GM23338 (cell line): Measurements from ENCODE around the gene LEMD1. TPM values are rescaled to one million over a fixed set of nuclear protein-coding genes. Genes with fewer than 3 reads are reported as not detected.

ENCODE experiments used
- ATAC-seq: fragments of 200-7000 bp; cut with Tn5 transposase; 3 replicates; pipeline ENCODE4 v1.9.1; 2020
- DNase-seq: peaks from one replicate; pipeline ENCODE4 v3.0.0-alpha.2; 2015; ENCODE audit warnings: low spot score
- H2AFZ ChIP-seq: fragments of 200-600 bp; sonication (generic); 2 replicates; pipeline ENCODE4 v1.8.0; 2016; ENCODE audit warnings: antibody characterized with exemption, mild to moderate bottlenecking, moderate library complexity
- H3F3A ChIP-seq: fragments of 200-600 bp; sonication (generic); replicated peaks from 2 replicates; pipeline ENCODE4 v1.8.0; 2017; ENCODE audit warnings: antibody characterized with exemption, mixed run types, low read depth
- H3K27ac ChIP-seq: fragments of 200-600 bp; sonication (generic); 2 replicates; pipeline ENCODE4 v1.6.1; 2016; ENCODE audit warnings: low read depth
- H3K27me3 ChIP-seq: fragments of 200-600 bp; sonication (generic); 2 replicates; pipeline ENCODE4 v1.8.0; 2016; ENCODE audit warnings: mild to moderate bottlenecking, mixed run types, moderate library complexity; ENCODE audit not compliant: insufficient read depth
- H3K36me3 ChIP-seq: fragments of 200-600 bp; sonication (generic); 2 replicates; pipeline ENCODE4 v1.8.0; 2016; ENCODE audit warnings: mild to moderate bottlenecking; ENCODE audit not compliant: insufficient read depth
- H3K4me1 ChIP-seq: fragments of 200-600 bp; sonication (generic); 2 replicates; pipeline ENCODE4 v1.8.0; 2016; ENCODE audit warnings: mild to moderate bottlenecking, moderate library complexity; ENCODE audit not compliant: insufficient read depth
- H3K4me2 ChIP-seq: fragments of 200-600 bp; sonication (generic); 2 replicates; pipeline ENCODE4 v1.7.1; 2017; ENCODE audit warnings: mixed run types
- H3K4me3 ChIP-seq: fragments of 200-600 bp; sonication (generic); 2 replicates; pipeline ENCODE4 v1.6.1; 2016; ENCODE audit warnings: mixed run types
- H3K79me2 ChIP-seq: fragments of 200-600 bp; sonication (generic); replicated peaks from 2 replicates; pipeline ENCODE4 v1.8.0; 2017; ENCODE audit warnings: mild to moderate bottlenecking; ENCODE audit not compliant: insufficient read depth
- H3K9me2 ChIP-seq: fragments of 200-600 bp; sonication (generic); 2 replicates; pipeline ENCODE4 v1.8.0; 2017; ENCODE audit not compliant: insufficient read depth
- H4K20me1 ChIP-seq: fragments of 200-600 bp; sonication (generic); replicated peaks from 2 replicates; pipeline ENCODE4 v1.8.0; 2017; ENCODE audit warnings: mild to moderate bottlenecking; ENCODE audit not compliant: insufficient read depth
- H3K27ac Mint-ChIP-seq: 2 replicates; pipeline ENCODE4 v1.8.0; 2020; ENCODE audit warnings: inconsistent platforms, mild to moderate bottlenecking, moderate library complexity, mixed read lengths
- H3K27me3 Mint-ChIP-seq: 3 replicates; pipeline ENCODE4 v1.8.0; 2022; ENCODE audit warnings: low read depth, mild to moderate bottlenecking, moderate library complexity, mixed read lengths, inconsistent platforms; ENCODE audit not compliant: insufficient read depth, poor library complexity
- H3K36me3 Mint-ChIP-seq: 3 replicates; pipeline ENCODE4 v1.8.0; 2021; ENCODE audit warnings: low read depth, mild to moderate bottlenecking, inconsistent platforms, moderate library complexity, mixed read lengths
- H3K4me1 Mint-ChIP-seq: 3 replicates; pipeline ENCODE4 v1.8.0; 2020; ENCODE audit warnings: mild to moderate bottlenecking, inconsistent platforms, mixed read lengths
- H3K4me3 Mint-ChIP-seq: 3 replicates; pipeline ENCODE4 v1.8.0; 2021; ENCODE audit warnings: moderate library complexity, mild to moderate bottlenecking, inconsistent platforms, mixed read lengths
- H3K9me3 Mint-ChIP-seq: 3 replicates; pipeline ENCODE4 v1.8.0; 2020; ENCODE audit warnings: moderate library complexity, mild to moderate bottlenecking, inconsistent platforms, mixed read lengths
- polyA plus RNA-seq: library from polyadenylated mRNA; unstranded; fragments of >200 nt; fragmentation: Nextera tagmentation; extraction: Ambion mirVana; gene quantifications from 2 replicates; pipeline ENCODE4 v1.2.1, GENCODE V29; 2016
- total RNA-seq: library from RNA; depleted of rRNA; stranded (reverse); fragments of >200 nt; shearing (Covaris generic); gene quantifications from 2 replicates; pipeline ENCODE4 v1.2.3, GENCODE V29; 2014
- TF ChIP-seq, protein P1 (sequence below): IDR thresholded peaks from one replicate; pipeline ENCODE4 v1.6.1; 2018; ENCODE audit warnings: antibody characterized with exemption; ENCODE audit not compliant: unreplicated experiment
- TF ChIP-seq, protein P2 (sequence below): fragments of 250-450 bp; sonication (Bioruptor Pico); IDR thresholded peaks from 2 replicates; pipeline ENCODE4 v1.5.0; 2020; ENCODE audit warnings: mild to moderate bottlenecking, moderate library complexity

LEMD1 gene
- total and polyA plus RNA-seq, 2 experiments from 2014 or later: 4.7 to 10.7 TPM

DNA sequence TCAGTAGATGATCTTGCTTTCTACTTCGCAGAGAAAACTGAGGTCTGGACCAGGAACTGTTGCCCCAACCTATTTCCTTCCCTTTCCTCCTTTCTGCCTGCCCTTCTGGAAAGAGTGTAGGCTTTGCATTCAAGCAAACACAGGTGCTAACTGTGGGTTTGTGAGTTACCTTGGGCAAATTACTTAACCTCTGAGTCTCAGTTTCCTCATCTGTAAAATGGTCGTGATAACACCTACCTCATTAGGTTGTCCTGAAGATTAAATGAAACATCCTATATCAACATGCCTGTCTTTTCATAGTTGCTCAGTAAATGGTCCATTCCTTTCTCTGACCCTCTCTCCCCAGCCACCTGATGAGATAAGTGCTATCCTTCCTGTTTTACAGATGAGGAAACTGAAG is 43.5 kb upstream of the LEMD1 start:
- peaks cover 20% of the 10 kb centered on the region for H3K4me1 ChIP-seq
- no peaks in the 10 kb centered on the region for H4K20me1 ChIP-seq
- no peak overlapping the region for H3K4me3 ChIP-seq
- H3K36me3 ChIP-seq: no peaks in the 10 kb centered on the region
- TF ChIP-seq, protein P1, sequence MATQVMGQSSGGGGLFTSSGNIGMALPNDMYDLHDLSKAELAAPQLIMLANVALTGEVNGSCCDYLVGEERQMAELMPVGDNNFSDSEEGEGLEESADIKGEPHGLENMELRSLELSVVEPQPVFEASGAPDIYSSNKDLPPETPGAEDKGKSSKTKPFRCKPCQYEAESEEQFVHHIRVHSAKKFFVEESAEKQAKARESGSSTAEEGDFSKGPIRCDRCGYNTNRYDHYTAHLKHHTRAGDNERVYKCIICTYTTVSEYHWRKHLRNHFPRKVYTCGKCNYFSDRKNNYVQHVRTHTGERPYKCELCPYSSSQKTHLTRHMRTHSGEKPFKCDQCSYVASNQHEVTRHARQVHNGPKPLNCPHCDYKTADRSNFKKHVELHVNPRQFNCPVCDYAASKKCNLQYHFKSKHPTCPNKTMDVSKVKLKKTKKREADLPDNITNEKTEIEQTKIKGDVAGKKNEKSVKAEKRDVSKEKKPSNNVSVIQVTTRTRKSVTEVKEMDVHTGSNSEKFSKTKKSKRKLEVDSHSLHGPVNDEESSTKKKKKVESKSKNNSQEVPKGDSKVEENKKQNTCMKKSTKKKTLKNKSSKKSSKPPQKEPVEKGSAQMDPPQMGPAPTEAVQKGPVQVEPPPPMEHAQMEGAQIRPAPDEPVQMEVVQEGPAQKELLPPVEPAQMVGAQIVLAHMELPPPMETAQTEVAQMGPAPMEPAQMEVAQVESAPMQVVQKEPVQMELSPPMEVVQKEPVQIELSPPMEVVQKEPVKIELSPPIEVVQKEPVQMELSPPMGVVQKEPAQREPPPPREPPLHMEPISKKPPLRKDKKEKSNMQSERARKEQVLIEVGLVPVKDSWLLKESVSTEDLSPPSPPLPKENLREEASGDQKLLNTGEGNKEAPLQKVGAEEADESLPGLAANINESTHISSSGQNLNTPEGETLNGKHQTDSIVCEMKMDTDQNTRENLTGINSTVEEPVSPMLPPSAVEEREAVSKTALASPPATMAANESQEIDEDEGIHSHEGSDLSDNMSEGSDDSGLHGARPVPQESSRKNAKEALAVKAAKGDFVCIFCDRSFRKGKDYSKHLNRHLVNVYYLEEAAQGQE: no peak
- TF ChIP-seq, protein P2, sequence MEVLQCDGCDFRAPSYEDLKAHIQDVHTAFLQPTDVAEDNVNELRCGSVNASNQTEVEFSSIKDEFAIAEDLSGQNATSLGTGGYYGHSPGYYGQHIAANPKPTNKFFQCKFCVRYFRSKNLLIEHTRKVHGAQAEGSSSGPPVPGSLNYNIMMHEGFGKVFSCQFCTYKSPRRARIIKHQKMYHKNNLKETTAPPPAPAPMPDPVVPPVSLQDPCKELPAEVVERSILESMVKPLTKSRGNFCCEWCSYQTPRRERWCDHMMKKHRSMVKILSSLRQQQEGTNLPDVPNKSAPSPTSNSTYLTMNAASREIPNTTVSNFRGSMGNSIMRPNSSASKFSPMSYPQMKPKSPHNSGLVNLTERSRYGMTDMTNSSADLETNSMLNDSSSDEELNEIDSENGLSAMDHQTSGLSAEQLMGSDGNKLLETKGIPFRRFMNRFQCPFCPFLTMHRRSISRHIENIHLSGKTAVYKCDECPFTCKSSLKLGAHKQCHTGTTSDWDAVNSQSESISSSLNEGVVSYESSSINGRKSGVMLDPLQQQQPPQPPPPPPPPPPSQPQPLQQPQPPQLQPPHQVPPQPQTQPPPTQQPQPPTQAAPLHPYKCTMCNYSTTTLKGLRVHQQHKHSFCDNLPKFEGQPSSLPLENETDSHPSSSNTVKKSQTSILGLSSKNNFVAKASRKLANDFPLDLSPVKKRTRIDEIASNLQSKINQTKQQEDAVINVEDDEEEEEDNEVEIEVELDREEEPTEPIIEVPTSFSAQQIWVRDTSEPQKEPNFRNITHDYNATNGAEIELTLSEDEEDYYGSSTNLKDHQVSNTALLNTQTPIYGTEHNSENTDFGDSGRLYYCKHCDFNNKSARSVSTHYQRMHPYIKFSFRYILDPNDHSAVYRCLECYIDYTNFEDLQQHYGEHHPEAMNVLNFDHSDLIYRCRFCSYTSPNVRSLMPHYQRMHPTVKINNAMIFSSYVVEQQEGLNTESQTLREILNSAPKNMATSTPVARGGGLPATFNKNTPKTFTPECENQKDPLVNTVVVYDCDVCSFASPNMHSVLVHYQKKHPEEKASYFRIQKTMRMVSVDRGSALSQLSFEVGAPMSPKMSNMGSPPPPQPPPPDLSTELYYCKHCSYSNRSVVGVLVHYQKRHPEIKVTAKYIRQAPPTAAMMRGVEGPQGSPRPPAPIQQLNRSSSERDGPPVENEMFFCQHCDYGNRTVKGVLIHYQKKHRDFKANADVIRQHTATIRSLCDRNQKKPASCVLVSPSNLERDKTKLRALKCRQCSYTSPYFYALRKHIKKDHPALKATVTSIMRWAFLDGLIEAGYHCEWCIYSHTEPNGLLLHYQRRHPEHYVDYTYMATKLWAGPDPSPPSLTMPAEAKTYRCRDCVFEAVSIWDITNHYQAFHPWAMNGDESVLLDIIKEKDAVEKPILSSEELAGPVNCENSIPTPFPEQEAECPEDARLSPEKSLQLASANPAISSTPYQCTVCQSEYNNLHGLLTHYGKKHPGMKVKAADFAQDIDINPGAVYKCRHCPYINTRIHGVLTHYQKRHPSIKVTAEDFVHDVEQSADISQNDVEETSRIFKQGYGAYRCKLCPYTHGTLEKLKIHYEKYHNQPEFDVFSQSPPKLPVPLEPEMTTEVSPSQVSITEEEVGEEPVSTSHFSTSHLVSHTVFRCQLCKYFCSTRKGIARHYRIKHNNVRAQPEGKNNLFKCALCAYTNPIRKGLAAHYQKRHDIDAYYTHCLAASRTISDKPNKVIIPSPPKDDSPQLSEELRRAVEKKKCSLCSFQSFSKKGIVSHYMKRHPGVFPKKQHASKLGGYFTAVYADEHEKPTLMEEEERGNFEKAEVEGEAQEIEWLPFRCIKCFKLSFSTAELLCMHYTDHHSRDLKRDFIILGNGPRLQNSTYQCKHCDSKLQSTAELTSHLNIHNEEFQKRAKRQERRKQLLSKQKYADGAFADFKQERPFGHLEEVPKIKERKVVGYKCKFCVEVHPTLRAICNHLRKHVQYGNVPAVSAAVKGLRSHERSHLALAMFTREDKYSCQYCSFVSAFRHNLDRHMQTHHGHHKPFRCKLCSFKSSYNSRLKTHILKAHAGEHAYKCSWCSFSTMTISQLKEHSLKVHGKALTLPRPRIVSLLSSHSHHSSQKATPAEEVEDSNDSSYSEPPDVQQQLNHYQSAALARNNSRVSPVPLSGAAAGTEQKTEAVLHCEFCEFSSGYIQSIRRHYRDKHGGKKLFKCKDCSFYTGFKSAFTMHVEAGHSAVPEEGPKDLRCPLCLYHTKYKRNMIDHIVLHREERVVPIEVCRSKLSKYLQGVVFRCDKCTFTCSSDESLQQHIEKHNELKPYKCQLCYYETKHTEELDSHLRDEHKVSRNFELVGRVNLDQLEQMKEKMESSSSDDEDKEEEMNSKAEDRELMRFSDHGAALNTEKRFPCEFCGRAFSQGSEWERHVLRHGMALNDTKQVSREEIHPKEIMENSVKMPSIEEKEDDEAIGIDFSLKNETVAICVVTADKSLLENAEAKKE (CRISPR knock-in tag): no peak
- Mint-ChIP-seq H3K27ac (no peak overlapping the region), H3K4me3 (no peak overlapping the region), H3K27me3 (peaks cover 11% of the 10 kb centered on the region), H3K9me3 (no peaks in the 10 kb centered on the region), H3K36me3 (no peaks in the 10 kb centered on the region), H3K4me1 (peaks cover 10% of the 10 kb centered on the region)
- H3K27me3 ChIP-seq: no peaks in the 10 kb centered on the region; the same call in 1 of the 2 replicates
- no peak overlapping the region for H3K27ac ChIP-seq
- no peaks in the 10 kb centered on the region for H3K9me2 ChIP-seq
- H3F3A ChIP-seq: peaks cover 5% of the 10 kb centered on the region; the same call in 1 of the 2 replicates
- no peak for ATAC-seq
- DNase-seq: no peak
- H3K79me2 ChIP-seq: no peaks in the 10 kb centered on the region
- no peak overlapping the region for H2AFZ ChIP-seq
- no peak overlapping the region for H3K4me2 ChIP-seq
